Colonic mucosa (tissue), 4 donors: ENCODE data around the gene ACO2. TPM values are rescaled to one million over a fixed set of nuclear protein-coding genes. Genes with fewer than 3 reads are reported as not detected.
"Not testable (repeated sequence)": the region's sequence is repeated elsewhere in the genome, so short reads cannot be mapped to it uniquely, and the experiment has no call there.

Source experiments
- DNase-seq: peaks from one replicate; pipeline ENCODE4 v3.0.0-alpha.2; 2020
- H3K27ac ChIP-seq: fragments of 200-600 bp; one replicate; pipeline ENCODE4 v1.8.0; 2021
- H3K27me3 ChIP-seq: fragments of 200-600 bp; one replicate; pipeline ENCODE4 v1.8.0; 2021
- H3K36me3 ChIP-seq: fragments of 200-600 bp; one replicate; pipeline ENCODE4 v1.8.0; 2021
- H3K4me1 ChIP-seq: fragments of 200-600 bp; one replicate; pipeline ENCODE4 v1.8.0; 2021; ENCODE audit warnings: mild to moderate bottlenecking
- H3K4me3 ChIP-seq: fragments of 200-600 bp; one replicate; pipeline ENCODE4 v1.8.0; 2021
- H3K9ac ChIP-seq, 2 donors: one replicate each; pipeline ENCODE4 v1.7.0; 2013; ENCODE audit warnings: control low read depth in 2 of 2, low read depth in 2 of 2, low read length in 2 of 2
- H3K9me3 ChIP-seq: fragments of 200-600 bp; one replicate; pipeline ENCODE4 v1.8.0; 2021
- CTCF ChIP-seq: fragments of 200-600 bp; IDR thresholded peaks from one replicate; pipeline ENCODE4 v1.8.0; 2022; ENCODE audit warnings: antibody characterized with exemption, mild to moderate bottlenecking
- intact Hi-C: fragments of 100-400 bp; cut with DNase I; formaldehyde crosslinking; loops from one replicate; pipeline ENCODE4 v1.14.1; 2022
- total RNA-seq, 2 donors: library from RNA; stranded (reverse); fragmentation: NEBNext Ultra II Directional in 1 of 2; extraction: Animal tissue kit (Norgen Biotek cat#: 25700) in 1 of 2; gene quantifications; one replicate each; pipeline ENCODE4 v1.2.1, GENCODE V29; 2021
- donor health status: healthy.
- donor health status: DM: no; HTN: no; CAD: no.
- donor health status: DM: no; HTN: no; CAD: no.

The ACO2 gene
- total RNA-seq, 2 donors from 2014 or later: 254 to 268 TPM

- intact Hi-C loops: no loop called here
- H3K27ac ChIP-seq: no peak overlapping the region
- no peak overlapping the region for H3K4me3 ChIP-seq
- no peak for DNase-seq
- no peaks in the 10 kb centered on the region for H3K4me1 ChIP-seq
- no peak for TF ChIP-seq CTCF
- H3K9me3 ChIP-seq: no peaks in the 10 kb centered on the region
- H3K36me3 ChIP-seq: no peaks in the 10 kb centered on the region
- no peaks in the 10 kb centered on the region for H3K27me3 ChIP-seq
- no peak overlapping the region for H3K9ac ChIP-seq
Observed at GRCh38 chr22:41564563-41564962, 95.6 kb downstream of the ACO2 start.

DNA sequence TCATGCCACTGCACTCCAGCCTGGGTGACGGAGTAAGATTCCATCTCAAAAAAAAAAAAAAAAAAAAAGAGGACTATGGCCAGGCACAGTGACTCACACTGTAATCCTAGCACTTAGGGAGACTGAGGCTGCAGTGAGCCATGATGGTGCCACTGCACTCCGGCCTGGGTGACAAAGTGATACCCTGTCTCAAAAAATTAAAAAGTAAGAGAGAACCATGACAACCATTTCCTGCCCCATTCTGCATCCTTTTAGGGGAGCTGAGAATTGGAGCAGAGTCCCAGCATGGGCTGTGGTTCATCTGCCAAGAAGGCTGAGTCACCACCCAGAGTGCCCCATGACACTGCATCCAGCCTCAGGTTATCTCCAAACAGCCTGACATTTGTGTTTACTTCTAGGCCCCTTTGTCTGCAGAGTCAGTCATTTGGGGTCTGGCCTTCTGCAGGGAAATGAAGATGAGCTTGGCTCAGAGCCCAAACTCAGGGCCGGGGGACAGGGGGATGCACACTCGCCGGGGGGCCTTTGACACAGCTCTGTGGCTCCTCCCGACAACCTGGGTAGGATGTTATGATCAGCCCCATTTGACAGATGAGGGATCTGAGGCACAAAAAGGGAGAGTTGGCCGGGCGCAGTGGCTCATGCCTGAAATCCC, 96.6 kb downstream of the ACO2 start:
- Histone ChIP-seq H3K4me3 (no peak overlapping the region), H3K27me3 (no peaks in the 10 kb centered on the region), H3K9me3 (no peaks in the 10 kb centered on the region), H3K27ac (no peak overlapping the region), H3K4me1 (no peaks in the 10 kb centered on the region), H3K9ac (no peak overlapping the region), H3K36me3 (no peaks in the 10 kb centered on the region)
- intact Hi-C loops: no loop called here
- no peak for DNase-seq
- TF ChIP-seq CTCF: no peak

GRCh38 chr22:41567512-41567768, 98.5 kb downstream of the ACO2 start:
- no peak overlapping the region for H3K27ac ChIP-seq
- H3K4me1 ChIP-seq: no peaks in the 10 kb centered on the region
- no peak for TF ChIP-seq CTCF
- H3K9me3 ChIP-seq: no peaks in the 10 kb centered on the region
- no peak for DNase-seq
- intact Hi-C loops: no loop called here
- H3K4me3 ChIP-seq: no peak overlapping the region
- no peaks in the 10 kb centered on the region for H3K27me3 ChIP-seq
- no peak overlapping the region for H3K9ac ChIP-seq
- no peaks in the 10 kb centered on the region for H3K36me3 ChIP-seq

DNA sequence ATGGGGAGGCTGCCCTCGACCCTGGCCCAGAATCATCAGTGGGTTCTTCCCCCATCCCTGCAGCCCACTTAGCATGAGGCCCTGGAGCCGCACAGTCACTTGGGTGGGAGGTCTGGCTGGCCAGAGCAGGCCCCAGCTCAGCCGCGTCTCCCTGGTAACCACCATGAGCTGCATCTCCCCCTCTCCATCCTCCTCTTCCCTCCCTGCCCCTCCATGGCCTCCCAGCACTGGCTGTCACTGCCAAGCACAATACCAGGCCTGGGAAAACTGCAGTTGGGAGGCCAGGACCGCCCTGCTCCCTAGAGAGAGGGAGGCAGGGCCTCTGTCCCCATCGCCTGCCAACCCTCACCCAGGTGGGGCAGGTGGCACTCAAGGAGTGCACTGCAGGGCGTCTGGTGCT, 99.9 kb downstream of the ACO2 start:
- no peak for TF ChIP-seq CTCF
- H3K4me3 ChIP-seq: no peak overlapping the region
- DNase-seq: no peak
- H3K27me3 ChIP-seq: no peaks in the 10 kb centered on the region
- no peak overlapping the region for H3K27ac ChIP-seq
- H3K4me1 ChIP-seq: no peaks in the 10 kb centered on the region
- H3K36me3 ChIP-seq: no peaks in the 10 kb centered on the region
- no peak overlapping the region for H3K9ac ChIP-seq
- intact Hi-C loops: no loop called here
- H3K9me3 ChIP-seq: no peaks in the 10 kb centered on the region

- Histone ChIP-seq H3K36me3 (no peaks in the 10 kb centered on the region), H3K4me1 (no peaks in the 10 kb centered on the region), H3K9me3 (no peaks in the 10 kb centered on the region), H3K27ac (no peak overlapping the region), H3K9ac (no peak overlapping the region), H3K4me3 (no peak overlapping the region), H3K27me3 (no peaks in the 10 kb centered on the region)
- intact Hi-C loops: no loop called here
- DNase-seq: no peak
- TF ChIP-seq CTCF: no peak
Observed at GRCh38 chr22:41570221-41570620, 101.3 kb downstream of the ACO2 start.

DNA sequence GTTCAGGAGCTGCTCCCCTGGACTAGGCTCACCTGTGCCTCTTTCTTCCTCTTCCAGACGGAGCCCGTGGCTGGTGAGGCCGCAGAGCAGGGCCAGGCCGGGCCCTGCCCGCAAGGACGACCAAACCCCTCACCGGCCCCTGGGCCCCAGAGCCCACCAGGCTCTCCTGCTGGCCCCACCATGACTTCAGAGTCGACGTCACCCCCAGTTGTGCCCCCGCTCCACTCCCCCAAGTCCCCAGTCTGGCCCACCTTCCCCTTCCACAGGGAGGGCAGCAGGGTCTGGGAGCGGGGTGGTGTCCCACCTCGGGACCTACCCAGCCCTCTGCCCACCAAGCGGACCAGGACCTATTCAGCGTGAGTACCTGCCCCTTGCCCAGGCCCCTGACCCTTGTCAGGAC, 102.9 kb downstream of the ACO2 start:
- Histone ChIP-seq H3K27me3 (no peaks in the 10 kb centered on the region), H3K9me3 (no peaks in the 10 kb centered on the region), H3K4me3 (no peak overlapping the region), H3K36me3 (no peaks in the 10 kb centered on the region), H3K9ac (no peak overlapping the region), H3K27ac (no peak overlapping the region), H3K4me1 (no peaks in the 10 kb centered on the region)
- no peak for DNase-seq
- TF ChIP-seq CTCF: no peak
- intact Hi-C loops: no loop called here

DNA sequence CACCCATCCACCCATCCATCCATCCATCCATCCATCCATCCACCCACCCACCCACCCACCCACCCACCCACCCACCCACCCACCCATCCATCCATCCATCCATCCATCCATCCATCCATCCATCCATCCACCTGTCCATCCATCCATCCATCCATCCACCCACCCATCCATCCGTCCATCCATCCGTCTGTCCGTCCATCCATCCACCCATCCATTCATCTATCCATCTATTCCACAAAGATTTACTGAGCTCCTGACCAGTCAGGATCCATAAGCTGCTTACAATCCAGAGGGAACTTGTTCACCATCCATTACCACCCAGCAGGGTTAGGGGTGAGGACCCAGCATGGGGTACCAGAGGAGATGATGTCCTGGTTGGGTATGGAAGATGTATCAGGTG, 103.4 kb downstream of the ACO2 start:
- H3K27me3 ChIP-seq, DNase-seq, H3K36me3 ChIP-seq, H3K9ac ChIP-seq, H3K27ac ChIP-seq, intact Hi-C loops, H3K4me1 ChIP-seq, H3K9me3 ChIP-seq, H3K4me3 ChIP-seq: not testable (repeated sequence)
